ENCODE results near the gene HEXIM1. TPM values are rescaled to one million over a fixed set of nuclear protein-coding genes. Genes with fewer than 3 reads are reported as not detected.
A peak's percentile ranks its signal among the peaks of the same experiment; 100 is the strongest.

Gene HEXIM1
- total RNA-seq, 4 donors from 2014 or later = 26.3 to 79.6 (median 36.9) TPM

DNA sequence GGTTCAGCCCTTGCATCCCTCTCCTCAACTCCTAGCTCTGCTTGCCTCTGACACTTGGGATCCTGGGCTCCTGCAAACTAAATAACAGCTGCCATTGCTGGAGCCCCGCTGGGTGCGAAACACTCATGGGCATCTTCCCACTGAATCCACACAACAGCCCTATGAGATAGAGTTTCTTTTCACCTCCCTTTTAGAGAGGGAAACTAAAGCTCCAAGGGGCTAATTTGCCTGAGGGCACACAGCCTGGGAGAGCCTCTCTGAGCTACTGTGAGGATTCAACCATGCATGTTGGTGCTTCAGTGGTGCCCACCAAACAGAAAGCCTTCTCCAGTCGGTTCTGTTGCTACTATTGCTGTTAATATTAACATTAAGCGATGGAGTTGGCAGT is 8.7 kb upstream of the HEXIM1 start:
- intact Hi-C loops (cut with DNase I; ENCODE audit: low total_unique reads) = no loop called here
- ATAC-seq (no peak), DNase-seq (no peak)
- no peaks in the 10 kb centered on the region for H3K9me3 ChIP-seq
- H3K4me3 ChIP-seq = no peak overlapping the region
- H3K36me3 ChIP-seq = no peaks in the 10 kb centered on the region
- TF ChIP-seq, protein P1, sequence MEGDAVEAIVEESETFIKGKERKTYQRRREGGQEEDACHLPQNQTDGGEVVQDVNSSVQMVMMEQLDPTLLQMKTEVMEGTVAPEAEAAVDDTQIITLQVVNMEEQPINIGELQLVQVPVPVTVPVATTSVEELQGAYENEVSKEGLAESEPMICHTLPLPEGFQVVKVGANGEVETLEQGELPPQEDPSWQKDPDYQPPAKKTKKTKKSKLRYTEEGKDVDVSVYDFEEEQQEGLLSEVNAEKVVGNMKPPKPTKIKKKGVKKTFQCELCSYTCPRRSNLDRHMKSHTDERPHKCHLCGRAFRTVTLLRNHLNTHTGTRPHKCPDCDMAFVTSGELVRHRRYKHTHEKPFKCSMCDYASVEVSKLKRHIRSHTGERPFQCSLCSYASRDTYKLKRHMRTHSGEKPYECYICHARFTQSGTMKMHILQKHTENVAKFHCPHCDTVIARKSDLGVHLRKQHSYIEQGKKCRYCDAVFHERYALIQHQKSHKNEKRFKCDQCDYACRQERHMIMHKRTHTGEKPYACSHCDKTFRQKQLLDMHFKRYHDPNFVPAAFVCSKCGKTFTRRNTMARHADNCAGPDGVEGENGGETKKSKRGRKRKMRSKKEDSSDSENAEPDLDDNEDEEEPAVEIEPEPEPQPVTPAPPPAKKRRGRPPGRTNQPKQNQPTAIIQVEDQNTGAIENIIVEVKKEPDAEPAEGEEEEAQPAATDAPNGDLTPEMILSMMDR (IDR thresholded peaks at IDR 0.05 in 4 of 5, conservative IDR thresholded peaks at IDR 0.05 in 1 of 5) = no peak
- TF ChIP-seq POLR2A (IDR thresholded peaks at IDR 0.05) = no peak
- H3K27me3 ChIP-seq = no peaks in the 10 kb centered on the region
- H3K27ac ChIP-seq = no peak overlapping the region
- in situ Hi-C loops (cut with MboI; ENCODE audit: low sequenced_read_pairs in 4 of 4) = loop anchor here in 3 of 4 donors (5.0 to 25.0 kb wide), 4 partner anchors 55 to 227 kb away; partner anchors contain the start of gene GFAP (in 2 of the 3)
- H3K4me1 ChIP-seq = peaks cover 16% of the 10 kb centered on the region in 2 donors

DNA sequence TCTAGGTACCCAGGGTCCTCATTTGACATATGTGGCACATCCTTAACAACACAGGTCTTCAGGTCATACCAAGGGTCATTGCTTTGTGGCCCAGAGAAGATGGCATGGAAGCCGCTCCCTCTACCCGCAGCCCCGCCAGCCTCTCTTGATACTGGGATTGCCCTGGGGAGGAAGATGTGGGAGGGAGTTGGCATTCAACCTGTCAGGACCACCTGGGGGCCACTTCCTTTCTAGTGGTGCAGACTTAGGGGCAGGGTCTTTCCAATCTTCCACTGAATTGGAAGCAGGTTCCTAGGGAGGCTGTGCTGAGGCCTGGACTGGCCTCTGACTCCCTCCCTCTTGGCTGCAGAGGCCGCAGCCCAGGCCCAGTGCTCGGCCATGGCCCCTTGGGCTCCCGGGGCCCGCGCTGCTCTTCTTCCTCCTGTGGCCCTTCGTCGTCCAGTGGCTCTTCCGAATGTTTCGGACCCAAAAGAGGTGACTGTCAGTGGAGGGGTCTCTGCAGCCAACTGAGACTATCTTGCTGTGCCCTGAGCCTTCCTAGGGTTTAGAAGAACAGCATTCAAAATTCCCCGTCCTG is 5.1 kb upstream of the HEXIM1 start:
- Histone ChIP-seq H3K9me3 (no peaks in the 10 kb centered on the region), H3K27me3 (no peaks in the 10 kb centered on the region), H3K4me1 (peaks cover 16 to 24% of the 10 kb centered on the region in 2 donors), H3K27ac (peak overlapping the region; percentile 84 to 90 (median 89)), H3K4me3 (peak overlapping the region in 3 of 4 donors; percentile 61 to 78 (median 65)), H3K36me3 (no peaks in the 10 kb centered on the region)
- intact Hi-C loops (cut with DNase I; ENCODE audit: low total_unique reads) (no loop called here), in situ Hi-C loops (cut with MboI; ENCODE audit: low sequenced_read_pairs in 4 of 4) (loop anchor here in 2 of 4 donors (5.0 to 25.0 kb wide), 2 partner anchors 54 to 231 kb away; partner anchors contain the start of gene GFAP (in 1 of the 2))
- no peak for ATAC-seq
- no peak for DNase-seq
- TF ChIP-seq POLR2A (IDR thresholded peaks at IDR 0.05) = no peak
- TF ChIP-seq, protein P1 (IDR thresholded peaks at IDR 0.05 in 4 of 5, conservative IDR thresholded peaks at IDR 0.05 in 1 of 5) = no peak

DNA sequence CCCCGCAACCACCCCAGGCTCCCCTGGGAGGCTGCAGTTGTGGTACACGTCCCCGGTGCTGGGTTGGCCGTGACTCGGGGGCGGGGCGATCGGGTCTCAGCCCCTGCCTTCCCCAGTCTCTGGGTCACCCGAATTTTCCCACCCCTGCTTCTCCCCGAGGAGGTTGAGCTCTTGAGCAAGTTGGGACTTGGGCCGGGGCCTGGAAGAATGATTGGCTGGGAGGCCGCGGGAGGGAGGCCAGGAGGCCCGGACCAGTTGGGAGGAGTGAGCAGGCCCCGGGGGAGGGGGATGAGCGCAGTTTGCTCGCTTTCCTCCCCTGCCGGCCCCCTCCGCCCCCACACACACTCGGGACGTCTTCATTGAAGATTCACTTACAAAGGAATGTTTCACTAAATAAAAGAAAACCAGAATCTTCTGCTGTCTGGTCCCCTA is 4.5 kb upstream of the HEXIM1 start:
- ATAC-seq = peak; percentile 8 to 12
- TF ChIP-seq, protein P1 (IDR thresholded peaks at IDR 0.05 in 4 of 5, conservative IDR thresholded peaks at IDR 0.05 in 1 of 5) = no peak
- no peak for TF ChIP-seq POLR2A (IDR thresholded peaks at IDR 0.05)
- peak overlapping the region; percentile 61 to 78 (median 64) for H3K4me3 ChIP-seq
- peaks cover 16 to 24% of the 10 kb centered on the region in 2 donors for H3K4me1 ChIP-seq
- intact Hi-C loops (cut with DNase I; ENCODE audit: low total_unique reads) (no loop called here), in situ Hi-C loops (cut with MboI; ENCODE audit: low sequenced_read_pairs in 4 of 4) (loop anchor here in 2 of 4 donors (5.0 to 25.0 kb wide), 2 partner anchors 54 to 231 kb away; partner anchors contain the start of gene GFAP (in 1 of the 2))
- H3K9me3 ChIP-seq = no peaks in the 10 kb centered on the region
- H3K27me3 ChIP-seq = no peaks in the 10 kb centered on the region
- DNase-seq = peak; percentile 75 to 87
- peak overlapping the region; percentile 84 to 90 (median 89) for H3K27ac ChIP-seq
- H3K36me3 ChIP-seq = no peaks in the 10 kb centered on the region

DNA sequence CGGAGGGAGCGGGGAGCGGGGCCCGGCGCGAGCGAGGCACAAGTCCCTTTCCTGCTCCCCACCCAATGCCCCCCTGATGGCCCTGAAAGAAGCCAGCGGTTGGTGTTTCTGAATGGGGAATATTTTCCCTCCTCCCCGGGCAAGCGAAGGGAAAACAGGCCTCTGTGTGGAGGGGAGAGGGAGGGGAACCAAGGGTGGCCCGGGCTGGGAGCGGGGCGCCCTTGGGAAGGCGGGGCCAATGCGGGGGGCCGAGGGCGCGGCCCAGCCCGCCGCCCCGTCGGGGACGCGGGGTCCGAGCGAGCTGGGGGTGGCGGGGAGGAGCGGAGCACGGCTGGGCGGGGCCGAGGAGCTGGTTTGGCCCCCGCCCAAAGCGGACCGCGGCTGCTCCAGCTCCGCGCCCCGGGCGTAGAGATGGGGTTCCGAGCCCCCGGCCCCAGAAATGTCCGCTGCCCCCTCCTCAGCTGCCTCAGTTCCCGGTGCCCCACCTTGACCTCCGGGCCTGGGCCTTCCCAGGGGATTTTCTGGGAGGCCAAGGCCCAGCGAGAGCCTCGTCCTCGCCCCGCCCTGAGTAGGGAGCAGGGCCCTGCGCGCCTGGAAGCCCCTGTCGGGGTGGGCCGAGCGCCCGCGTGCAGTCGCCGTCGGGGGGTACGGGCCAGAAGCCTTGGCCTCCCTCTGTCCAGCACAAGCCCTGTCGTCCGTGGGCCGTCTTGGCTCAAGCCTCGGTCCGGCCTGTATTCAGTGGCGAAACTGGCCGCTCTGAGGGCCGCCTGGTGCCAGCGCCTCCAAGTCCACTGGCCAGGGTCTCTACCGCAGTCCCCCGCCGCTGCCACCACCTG is 3.9 kb upstream of the HEXIM1 start:
- no peaks in the 10 kb centered on the region for H3K9me3 ChIP-seq
- ATAC-seq = peak in 1 of 2 donors; percentile 6
- H3K27me3 ChIP-seq = no peaks in the 10 kb centered on the region
- no peak for DNase-seq
- TF ChIP-seq, protein P1 (IDR thresholded peaks at IDR 0.05 in 4 of 5, conservative IDR thresholded peaks at IDR 0.05 in 1 of 5) = no peak
- TF ChIP-seq POLR2A (IDR thresholded peaks at IDR 0.05) = peak in 1 of 2 donors; percentile 31
- no peaks in the 10 kb centered on the region for H3K36me3 ChIP-seq
- intact Hi-C loops (cut with DNase I; ENCODE audit: low total_unique reads) = loop anchor here (5.0 kb wide), 1 partner anchor 1048 kb away; the partner anchor contains the start of gene KANSL1
- in situ Hi-C loops (cut with MboI; ENCODE audit: low sequenced_read_pairs in 4 of 4) = loop anchor here in 2 of 4 donors (5.0 to 25.0 kb wide), 2 partner anchors 53 to 232 kb away; partner anchors contain the start of gene GFAP (in 1 of the 2)
- H3K4me1 ChIP-seq = peaks cover 16 to 24% of the 10 kb centered on the region in 2 donors
- H3K27ac ChIP-seq = peak overlapping the region; percentile 84 to 90 (median 89)
- peak overlapping the region; percentile 61 to 78 (median 64) for H3K4me3 ChIP-seq

All from gastrocnemius medialis (tissue), 4 donors.